Measurements from ENCODE around the gene TRIM68.

Gene TRIM68

DNA sequence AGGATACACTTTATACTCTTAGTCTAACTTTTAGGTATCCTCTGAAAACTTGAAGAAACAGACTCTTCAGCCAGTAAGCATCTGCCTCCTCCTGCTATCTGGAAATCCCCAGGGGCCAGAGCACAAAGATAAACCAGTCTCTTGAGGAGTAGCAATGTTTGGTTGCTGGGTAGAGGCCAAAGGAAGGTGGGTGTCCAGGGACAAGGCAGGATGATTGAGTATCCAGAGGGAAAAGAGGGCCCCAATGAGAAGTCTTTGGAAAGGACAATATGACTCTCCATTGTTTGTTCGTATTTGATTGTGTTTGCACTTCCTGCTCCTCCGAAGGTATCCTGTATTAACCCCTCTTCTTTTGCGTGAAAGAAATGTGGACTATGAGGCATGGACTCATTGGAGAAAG, 19.0 kb downstream of the TRIM68 start:
- no peaks in the 10 kb centered on the region for H3K4me1 ChIP-seq (ENCODE audit: control insufficient read depth, insufficient read depth, low read length)
- no peak overlapping the region for H3K4me3 ChIP-seq (ENCODE audit: low read depth, low read length)
- H3K27me3 ChIP-seq (ENCODE audit: control insufficient read depth, insufficient read depth, low read length) = no peaks in the 10 kb centered on the region
- no peak overlapping the region for H3K9ac ChIP-seq (ENCODE audit: low read depth, low read length)
- H3K9me3 ChIP-seq (ENCODE audit: control insufficient read depth, insufficient read depth, low read length) = no peaks in the 10 kb centered on the region
- H3K36me3 ChIP-seq (ENCODE audit: control insufficient read depth, insufficient read depth, low read length) = no peaks in the 10 kb centered on the region

DNA sequence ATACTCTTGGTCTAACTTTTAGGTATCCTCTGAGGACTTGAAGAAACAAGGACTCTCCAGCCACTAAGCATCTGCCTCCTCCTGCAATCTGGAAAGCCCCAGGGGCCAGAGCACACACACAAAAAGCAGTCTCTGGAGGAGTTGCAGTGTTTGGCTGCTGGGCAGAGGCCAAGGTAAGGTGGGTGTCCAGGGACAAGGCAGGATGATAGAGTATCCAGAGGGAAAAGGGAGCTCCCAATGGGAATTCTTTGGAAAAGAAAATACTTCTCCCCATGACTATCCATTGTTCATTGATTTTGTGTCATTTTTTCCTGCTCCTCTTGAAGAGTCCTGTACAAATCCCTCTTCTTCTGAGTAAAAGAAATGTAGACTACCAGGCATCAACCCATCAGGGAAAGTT, 26.6 kb downstream of the TRIM68 start, which contains the start of gene OR52I2:
Gene OR52I2 (plus strand): TSS at position 301 of the 400 bp plus-strand sequence.
- no peak within 1 kb of the TSS for H3K9ac ChIP-seq (ENCODE audit: low read depth, low read length)
- no peaks in the 10 kb centered on the region for H3K9me3 ChIP-seq (ENCODE audit: control insufficient read depth, insufficient read depth, low read length)
- H3K36me3 ChIP-seq (ENCODE audit: control insufficient read depth, insufficient read depth, low read length) = no peaks in the 10 kb centered on the region
- H3K4me1 ChIP-seq (ENCODE audit: control insufficient read depth, insufficient read depth, low read length) = no peaks in the 10 kb centered on the region
- H3K27me3 ChIP-seq (ENCODE audit: control insufficient read depth, insufficient read depth, low read length) = no peaks in the 10 kb centered on the region
- no peak within 1 kb of the TSS for H3K4me3 ChIP-seq (ENCODE audit: low read depth, low read length)

DNA sequence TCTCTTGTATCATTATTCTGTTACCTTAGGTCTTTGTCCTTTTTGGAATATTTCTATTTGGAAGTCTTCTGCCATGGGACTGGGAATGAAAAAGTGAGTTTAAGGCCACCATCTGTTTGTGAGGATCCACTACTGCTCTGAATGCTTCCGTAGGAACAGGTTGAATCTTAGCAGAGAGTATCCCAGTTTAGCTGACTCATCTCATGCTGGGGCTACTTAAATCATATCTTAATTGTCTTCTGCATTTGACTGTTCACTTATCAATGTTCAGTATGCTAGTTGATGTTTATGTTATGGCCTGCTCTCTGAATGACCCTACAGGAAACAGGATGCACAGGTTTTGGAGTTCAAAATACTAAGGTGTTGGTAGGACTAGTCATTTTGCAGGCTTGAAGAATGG, 27.9 kb downstream of the TRIM68 start:
- Histone ChIP-seq H3K9me3 (ENCODE audit: control insufficient read depth, insufficient read depth, low read length) (no peaks in the 10 kb centered on the region), H3K4me3 (ENCODE audit: low read depth, low read length) (no peak overlapping the region), H3K27me3 (ENCODE audit: control insufficient read depth, insufficient read depth, low read length) (no peaks in the 10 kb centered on the region), H3K9ac (ENCODE audit: low read depth, low read length) (no peak overlapping the region), H3K4me1 (ENCODE audit: control insufficient read depth, insufficient read depth, low read length) (no peaks in the 10 kb centered on the region), H3K36me3 (ENCODE audit: control insufficient read depth, insufficient read depth, low read length) (no peaks in the 10 kb centered on the region)

GRCh38 chr11:4578624-4579023, 29.4 kb downstream of the TRIM68 start:
- no peaks in the 10 kb centered on the region for H3K4me1 ChIP-seq (ENCODE audit: control insufficient read depth, insufficient read depth, low read length)
- no peak overlapping the region for H3K9ac ChIP-seq (ENCODE audit: low read depth, low read length)
- H3K9me3 ChIP-seq (ENCODE audit: control insufficient read depth, insufficient read depth, low read length) = no peaks in the 10 kb centered on the region
- H3K4me3 ChIP-seq (ENCODE audit: low read depth, low read length) = no peak overlapping the region
- no peaks in the 10 kb centered on the region for H3K36me3 ChIP-seq (ENCODE audit: control insufficient read depth, insufficient read depth, low read length)
- no peaks in the 10 kb centered on the region for H3K27me3 ChIP-seq (ENCODE audit: control insufficient read depth, insufficient read depth, low read length)

DNA sequence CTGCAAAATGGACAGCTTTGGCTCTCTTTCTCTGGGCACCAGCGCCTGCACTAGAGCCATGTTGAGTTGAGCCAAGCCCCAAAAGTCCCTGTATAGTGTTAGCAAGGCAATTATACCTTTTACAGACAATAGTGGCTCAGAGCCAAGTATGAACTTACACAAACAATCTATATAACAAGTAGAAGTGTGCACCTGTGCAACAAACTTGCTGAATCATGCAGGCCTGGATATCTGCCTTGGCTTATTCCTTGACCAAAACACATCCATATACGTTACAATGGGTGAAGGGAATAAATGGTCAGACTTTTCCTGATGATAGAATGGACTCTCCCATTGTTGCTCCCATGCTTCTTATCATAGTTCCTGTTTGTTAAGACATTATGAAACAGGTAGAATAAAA, 30.3 kb downstream of the TRIM68 start:
- no peak overlapping the region for H3K9ac ChIP-seq (ENCODE audit: low read depth, low read length)
- no peaks in the 10 kb centered on the region for H3K4me1 ChIP-seq (ENCODE audit: control insufficient read depth, insufficient read depth, low read length)
- no peak overlapping the region for H3K4me3 ChIP-seq (ENCODE audit: low read depth, low read length)
- no peaks in the 10 kb centered on the region for H3K27me3 ChIP-seq (ENCODE audit: control insufficient read depth, insufficient read depth, low read length)
- no peaks in the 10 kb centered on the region for H3K9me3 ChIP-seq (ENCODE audit: control insufficient read depth, insufficient read depth, low read length)
- H3K36me3 ChIP-seq (ENCODE audit: control insufficient read depth, insufficient read depth, low read length) = no peaks in the 10 kb centered on the region

DNA sequence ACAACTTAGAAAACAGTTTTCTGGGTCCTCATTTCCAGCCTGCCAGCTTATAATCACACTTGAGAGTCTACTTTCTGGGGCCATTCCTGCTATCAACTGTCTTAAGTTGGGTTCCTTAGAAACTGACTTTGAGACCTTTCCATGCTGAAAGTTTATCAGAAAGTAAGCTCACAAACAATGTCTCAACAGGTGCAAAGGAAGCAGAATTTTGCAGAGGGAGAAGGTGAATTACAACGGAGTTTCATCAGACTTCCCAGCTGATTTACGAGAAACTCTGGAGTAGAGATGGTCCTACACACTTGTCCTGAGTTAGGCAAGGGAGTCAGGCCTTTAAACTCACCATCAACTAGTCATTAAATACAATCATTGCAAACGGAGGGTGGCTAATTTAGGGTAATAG, 31.2 kb downstream of the TRIM68 start:
- Histone ChIP-seq H3K9me3 (ENCODE audit: control insufficient read depth, insufficient read depth, low read length) (no peaks in the 10 kb centered on the region), H3K9ac (ENCODE audit: low read depth, low read length) (no peak overlapping the region), H3K27me3 (ENCODE audit: control insufficient read depth, insufficient read depth, low read length) (no peaks in the 10 kb centered on the region), H3K4me1 (ENCODE audit: control insufficient read depth, insufficient read depth, low read length) (no peaks in the 10 kb centered on the region), H3K4me3 (ENCODE audit: low read depth, low read length) (no peak overlapping the region), H3K36me3 (ENCODE audit: control insufficient read depth, insufficient read depth, low read length) (no peaks in the 10 kb centered on the region)

GRCh38 chr11:4569075-4569474, 39.0 kb downstream of the TRIM68 start:
- Histone ChIP-seq H3K9ac (ENCODE audit: low read depth, low read length) (no peak overlapping the region), H3K27me3 (ENCODE audit: control insufficient read depth, insufficient read depth, low read length) (no peaks in the 10 kb centered on the region)

DNA sequence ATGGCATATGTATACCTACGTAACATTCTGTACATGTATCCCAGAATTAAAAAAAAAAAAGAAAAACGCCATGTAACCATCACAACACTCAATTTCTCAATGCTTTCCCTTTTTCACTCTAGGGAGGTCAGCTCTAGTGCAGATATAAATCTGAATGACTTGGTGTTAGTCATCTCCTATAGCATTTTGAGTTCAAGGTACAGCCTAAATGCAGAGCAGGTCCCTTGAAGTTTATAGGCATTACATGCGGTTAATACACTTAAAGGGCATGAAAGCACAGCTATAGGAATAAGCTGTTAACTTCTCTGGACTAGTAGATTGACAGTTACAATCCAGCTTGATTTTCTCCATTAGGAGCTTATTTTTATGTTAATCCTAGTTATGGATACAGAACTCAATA, 42.7 kb downstream of the TRIM68 start:
- Histone ChIP-seq H3K9me3 (ENCODE audit: control insufficient read depth, insufficient read depth, low read length) (no peaks in the 10 kb centered on the region), H3K27me3 (ENCODE audit: control insufficient read depth, insufficient read depth, low read length) (no peaks in the 10 kb centered on the region), H3K4me3 (ENCODE audit: low read depth, low read length) (no peak overlapping the region), H3K36me3 (ENCODE audit: control insufficient read depth, insufficient read depth, low read length) (no peaks in the 10 kb centered on the region), H3K4me1 (ENCODE audit: control insufficient read depth, insufficient read depth, low read length) (no peaks in the 10 kb centered on the region), H3K9ac (ENCODE audit: low read depth, low read length) (no peak overlapping the region)

More at GRCh38 chr11:4569075-4569474, 39.0 kb downstream of the TRIM68 start:
- peaks cover 3% of the 10 kb centered on the region for H3K4me1 ChIP-seq (ENCODE audit: control insufficient read depth, insufficient read depth, low read length)
- no peaks in the 10 kb centered on the region for H3K36me3 ChIP-seq (ENCODE audit: control insufficient read depth, insufficient read depth, low read length)
- no peak overlapping the region for H3K4me3 ChIP-seq (ENCODE audit: low read depth, low read length)
- no peaks in the 10 kb centered on the region for H3K9me3 ChIP-seq (ENCODE audit: control insufficient read depth, insufficient read depth, low read length)

DNA sequence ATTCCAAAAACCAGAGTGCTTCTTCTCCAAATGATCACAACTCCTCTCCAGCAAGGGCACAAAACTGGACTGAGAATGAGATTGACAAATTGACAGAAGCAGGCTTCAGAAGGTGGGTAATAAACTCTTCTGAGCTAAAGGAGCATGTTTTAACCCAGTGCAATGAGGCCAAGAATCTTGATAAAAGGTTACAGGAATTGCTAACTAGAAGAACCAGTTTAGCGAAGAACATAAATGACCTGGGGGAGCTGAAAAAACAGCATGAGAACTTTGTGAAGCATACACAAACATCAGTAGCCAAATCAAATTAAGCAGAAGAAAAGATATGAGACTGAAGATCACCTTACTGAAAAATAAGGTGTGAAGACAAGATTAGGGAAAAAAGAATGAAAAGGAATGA, 47.6 kb downstream of the TRIM68 start:
- Histone ChIP-seq H3K9ac (ENCODE audit: low read depth, low read length) (no peak overlapping the region), H3K27me3 (ENCODE audit: control insufficient read depth, insufficient read depth, low read length) (no peaks in the 10 kb centered on the region), H3K4me3 (ENCODE audit: low read depth, low read length) (no peak overlapping the region), H3K4me1 (ENCODE audit: control insufficient read depth, insufficient read depth, low read length) (no peaks in the 10 kb centered on the region), H3K36me3 (ENCODE audit: control insufficient read depth, insufficient read depth, low read length) (no peaks in the 10 kb centered on the region), H3K9me3 (ENCODE audit: control insufficient read depth, insufficient read depth, low read length) (no peaks in the 10 kb centered on the region)

- H3K27me3 ChIP-seq (ENCODE audit: control insufficient read depth, insufficient read depth, low read length) = no peaks in the 10 kb centered on the region
- no peaks in the 10 kb centered on the region for H3K36me3 ChIP-seq (ENCODE audit: control insufficient read depth, insufficient read depth, low read length)
- H3K9ac ChIP-seq (ENCODE audit: low read depth, low read length) = no peak overlapping the region
- H3K4me3 ChIP-seq (ENCODE audit: low read depth, low read length) = no peak overlapping the region
- H3K9me3 ChIP-seq (ENCODE audit: control insufficient read depth, insufficient read depth, low read length) = no peaks in the 10 kb centered on the region
- H3K4me1 ChIP-seq (ENCODE audit: control insufficient read depth, insufficient read depth, low read length) = no peaks in the 10 kb centered on the region
These were observed 48.2 kb downstream of the TRIM68 start for GRCh38 chr11:4559527-4560440.

DNA sequence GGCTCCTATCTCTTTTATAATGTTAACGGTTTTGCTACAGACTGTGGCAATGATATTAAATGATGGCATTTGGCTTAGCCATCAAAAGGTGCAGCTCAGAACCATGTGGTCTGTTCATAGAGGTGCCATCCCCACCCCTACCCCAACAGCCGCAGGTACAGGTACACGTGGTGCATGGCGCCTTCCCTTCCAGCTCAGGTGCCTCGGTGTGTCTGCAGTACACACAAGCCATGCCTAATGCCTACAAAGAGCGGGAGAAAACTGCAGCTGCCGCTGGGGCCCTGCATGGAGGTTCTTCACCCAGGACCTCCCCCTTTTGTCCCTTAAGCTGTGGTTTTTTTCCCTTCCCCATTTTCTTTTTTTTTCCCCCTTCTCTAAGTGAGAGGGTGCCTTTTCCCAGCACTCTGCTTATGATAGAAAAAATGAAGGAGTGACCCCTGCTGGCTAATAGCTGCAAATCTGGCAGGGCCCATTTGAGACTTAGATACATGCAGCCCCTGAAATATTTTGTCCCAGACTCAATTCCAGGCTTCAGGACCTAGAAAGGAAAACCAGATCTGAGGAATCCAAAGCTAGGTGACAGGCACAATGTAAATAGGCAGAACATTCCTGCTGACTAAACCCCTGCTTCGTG, 56.6 kb downstream of the TRIM68 start:
- Histone ChIP-seq H3K9me3 (ENCODE audit: control insufficient read depth, insufficient read depth, low read length) (no peaks in the 10 kb centered on the region), H3K36me3 (ENCODE audit: control insufficient read depth, insufficient read depth, low read length) (no peaks in the 10 kb centered on the region), H3K9ac (ENCODE audit: low read depth, low read length) (no peak overlapping the region), H3K27me3 (ENCODE audit: control insufficient read depth, insufficient read depth, low read length) (peaks cover 2% of the 10 kb centered on the region), H3K4me1 (ENCODE audit: control insufficient read depth, insufficient read depth, low read length) (no peaks in the 10 kb centered on the region), H3K4me3 (ENCODE audit: low read depth, low read length) (no peak overlapping the region)

Measured in iPS-15b (cell line).